H1 (cell line): ENCODE results near the gene CAPZA2. TPM values are rescaled to one million over a fixed set of nuclear protein-coding genes. Genes with fewer than 3 reads are reported as not detected.

Source experiments
- BRCA1 ChIP-seq: IDR thresholded peaks from 2 replicates; pipeline ENCODE4 v1.6.1; 2012; ENCODE audit warnings: low read depth, low read length, improper control_type of control experiment
- CBX8 ChIP-seq: fragments of 300-800, 300-1000 bp; sonication (generic); IDR thresholded peaks from 2 replicates; pipeline ENCODE4 v1.7.1; 2016; ENCODE audit warnings: low read depth, low read length, borderline replicate concordance
- FOSL1 ChIP-seq: IDR thresholded peaks from 2 replicates; pipeline ENCODE4 v1.6.1; 2011; ENCODE audit warnings: mild to moderate bottlenecking, low read depth, low read length, moderate library complexity; ENCODE audit not compliant: insufficient read depth
- GTF2F1 ChIP-seq: IDR thresholded peaks from 2 replicates; pipeline ENCODE4 v1.6.1; 2012; ENCODE audit warnings: low read depth, low read length, improper control_type of control experiment, borderline replicate concordance
- NANOG ChIP-seq: IDR thresholded peaks from 2 replicates; pipeline ENCODE4 v1.6.1; 2011; ENCODE audit warnings: low read length, low read depth, mild to moderate bottlenecking, inconsistent platforms; ENCODE audit not compliant: insufficient read depth, poor library complexity, severe bottlenecking
- YY1 ChIP-seq: IDR thresholded peaks from 2 replicates; pipeline ENCODE4 v1.6.1; 2011; ENCODE audit warnings: low read depth, mild to moderate bottlenecking, low read length
- polyA plus RNA-seq, 7 experiments: library from polyadenylated mRNA; depleted of rRNA in 3 of 7; stranded (reverse) in 5 of 7; unstranded in 2 of 7; fragments of >200 nt in 5 of 7; fragments of 200-250 nt in 2 of 7; gene quantifications; 1 replicate in 5 of 7; 2 replicates in 1 of 7; 4 replicates in 1 of 7; pipeline versions ENCODE4 v1.2.1 to v1.2.3, GENCODE V29; 2011 to 2013; ENCODE audit warnings: missing spikeins in 2 of 7, mixed read lengths in 2 of 7
- total RNA-seq: library from RNA; stranded (reverse); fragmentation: NEBNext Ultra II Directional; extraction: Animal tissue kit (Norgen Biotek cat#: 25700); gene quantifications from 2 replicates; pipeline ENCODE4 v1.2.1, GENCODE V29; 2021
- TF ChIP-seq, protein P1 (sequence below): IDR thresholded peaks from 2 replicates; pipeline ENCODE4 v1.6.1; 2012; ENCODE audit warnings: inconsistent platforms
- TF ChIP-seq, protein P2 (sequence below): fragments of 300-600 bp; sonication (generic); IDR thresholded peaks from 2 replicates; pipeline ENCODE4 v1.7.1; 2012; ENCODE audit warnings: low read length, moderate library complexity, mild to moderate bottlenecking, inconsistent platforms; ENCODE audit not compliant: insufficient replicate concordance

CAPZA2 gene
- total and polyA plus RNA-seq, 2 of the 8 experiments (the other 6 are each of a cell fraction or from before 2014, with no cell fraction given), result 33.2 to 145 TPM

DNA sequence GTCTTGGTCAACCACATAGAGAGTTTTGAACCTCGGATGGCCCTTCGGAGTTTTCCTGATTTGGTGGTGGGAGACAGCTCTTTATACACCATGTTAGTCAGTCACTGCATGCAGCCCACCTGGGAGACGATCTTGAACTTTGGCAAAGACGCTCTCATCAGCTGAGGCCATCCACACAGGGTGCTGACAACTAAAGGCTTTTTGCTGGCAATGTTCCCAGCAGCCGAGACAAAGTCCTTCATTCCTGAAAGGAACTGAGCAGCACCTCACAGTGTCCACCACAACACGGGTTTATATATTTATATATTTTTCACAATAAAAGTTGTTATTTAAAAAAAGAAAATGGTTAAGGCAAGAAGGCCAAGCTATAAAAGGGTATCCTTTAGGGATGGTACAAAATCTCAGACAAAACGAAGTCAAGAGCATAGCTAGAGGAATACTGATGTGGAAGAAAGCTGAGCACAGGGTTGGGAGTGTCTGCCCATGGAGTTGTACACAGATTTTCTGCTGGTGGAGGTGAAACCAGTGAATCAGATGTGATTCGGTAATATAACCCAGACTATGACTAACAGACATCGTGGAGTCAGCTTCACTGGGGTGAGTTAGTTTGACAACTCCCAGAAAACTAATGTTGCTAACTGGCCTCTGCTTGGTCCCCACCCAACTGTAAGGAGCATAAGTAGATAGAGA is 27.4 kb upstream of the CAPZA2 start (continued):
- TF ChIP-seq CBX8, result no peak
- TF ChIP-seq FOSL1, result no peak
- TF ChIP-seq, protein P1, sequence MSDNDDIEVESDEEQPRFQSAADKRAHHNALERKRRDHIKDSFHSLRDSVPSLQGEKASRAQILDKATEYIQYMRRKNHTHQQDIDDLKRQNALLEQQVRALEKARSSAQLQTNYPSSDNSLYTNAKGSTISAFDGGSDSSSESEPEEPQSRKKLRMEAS, result no peak
- TF ChIP-seq, protein P2, sequence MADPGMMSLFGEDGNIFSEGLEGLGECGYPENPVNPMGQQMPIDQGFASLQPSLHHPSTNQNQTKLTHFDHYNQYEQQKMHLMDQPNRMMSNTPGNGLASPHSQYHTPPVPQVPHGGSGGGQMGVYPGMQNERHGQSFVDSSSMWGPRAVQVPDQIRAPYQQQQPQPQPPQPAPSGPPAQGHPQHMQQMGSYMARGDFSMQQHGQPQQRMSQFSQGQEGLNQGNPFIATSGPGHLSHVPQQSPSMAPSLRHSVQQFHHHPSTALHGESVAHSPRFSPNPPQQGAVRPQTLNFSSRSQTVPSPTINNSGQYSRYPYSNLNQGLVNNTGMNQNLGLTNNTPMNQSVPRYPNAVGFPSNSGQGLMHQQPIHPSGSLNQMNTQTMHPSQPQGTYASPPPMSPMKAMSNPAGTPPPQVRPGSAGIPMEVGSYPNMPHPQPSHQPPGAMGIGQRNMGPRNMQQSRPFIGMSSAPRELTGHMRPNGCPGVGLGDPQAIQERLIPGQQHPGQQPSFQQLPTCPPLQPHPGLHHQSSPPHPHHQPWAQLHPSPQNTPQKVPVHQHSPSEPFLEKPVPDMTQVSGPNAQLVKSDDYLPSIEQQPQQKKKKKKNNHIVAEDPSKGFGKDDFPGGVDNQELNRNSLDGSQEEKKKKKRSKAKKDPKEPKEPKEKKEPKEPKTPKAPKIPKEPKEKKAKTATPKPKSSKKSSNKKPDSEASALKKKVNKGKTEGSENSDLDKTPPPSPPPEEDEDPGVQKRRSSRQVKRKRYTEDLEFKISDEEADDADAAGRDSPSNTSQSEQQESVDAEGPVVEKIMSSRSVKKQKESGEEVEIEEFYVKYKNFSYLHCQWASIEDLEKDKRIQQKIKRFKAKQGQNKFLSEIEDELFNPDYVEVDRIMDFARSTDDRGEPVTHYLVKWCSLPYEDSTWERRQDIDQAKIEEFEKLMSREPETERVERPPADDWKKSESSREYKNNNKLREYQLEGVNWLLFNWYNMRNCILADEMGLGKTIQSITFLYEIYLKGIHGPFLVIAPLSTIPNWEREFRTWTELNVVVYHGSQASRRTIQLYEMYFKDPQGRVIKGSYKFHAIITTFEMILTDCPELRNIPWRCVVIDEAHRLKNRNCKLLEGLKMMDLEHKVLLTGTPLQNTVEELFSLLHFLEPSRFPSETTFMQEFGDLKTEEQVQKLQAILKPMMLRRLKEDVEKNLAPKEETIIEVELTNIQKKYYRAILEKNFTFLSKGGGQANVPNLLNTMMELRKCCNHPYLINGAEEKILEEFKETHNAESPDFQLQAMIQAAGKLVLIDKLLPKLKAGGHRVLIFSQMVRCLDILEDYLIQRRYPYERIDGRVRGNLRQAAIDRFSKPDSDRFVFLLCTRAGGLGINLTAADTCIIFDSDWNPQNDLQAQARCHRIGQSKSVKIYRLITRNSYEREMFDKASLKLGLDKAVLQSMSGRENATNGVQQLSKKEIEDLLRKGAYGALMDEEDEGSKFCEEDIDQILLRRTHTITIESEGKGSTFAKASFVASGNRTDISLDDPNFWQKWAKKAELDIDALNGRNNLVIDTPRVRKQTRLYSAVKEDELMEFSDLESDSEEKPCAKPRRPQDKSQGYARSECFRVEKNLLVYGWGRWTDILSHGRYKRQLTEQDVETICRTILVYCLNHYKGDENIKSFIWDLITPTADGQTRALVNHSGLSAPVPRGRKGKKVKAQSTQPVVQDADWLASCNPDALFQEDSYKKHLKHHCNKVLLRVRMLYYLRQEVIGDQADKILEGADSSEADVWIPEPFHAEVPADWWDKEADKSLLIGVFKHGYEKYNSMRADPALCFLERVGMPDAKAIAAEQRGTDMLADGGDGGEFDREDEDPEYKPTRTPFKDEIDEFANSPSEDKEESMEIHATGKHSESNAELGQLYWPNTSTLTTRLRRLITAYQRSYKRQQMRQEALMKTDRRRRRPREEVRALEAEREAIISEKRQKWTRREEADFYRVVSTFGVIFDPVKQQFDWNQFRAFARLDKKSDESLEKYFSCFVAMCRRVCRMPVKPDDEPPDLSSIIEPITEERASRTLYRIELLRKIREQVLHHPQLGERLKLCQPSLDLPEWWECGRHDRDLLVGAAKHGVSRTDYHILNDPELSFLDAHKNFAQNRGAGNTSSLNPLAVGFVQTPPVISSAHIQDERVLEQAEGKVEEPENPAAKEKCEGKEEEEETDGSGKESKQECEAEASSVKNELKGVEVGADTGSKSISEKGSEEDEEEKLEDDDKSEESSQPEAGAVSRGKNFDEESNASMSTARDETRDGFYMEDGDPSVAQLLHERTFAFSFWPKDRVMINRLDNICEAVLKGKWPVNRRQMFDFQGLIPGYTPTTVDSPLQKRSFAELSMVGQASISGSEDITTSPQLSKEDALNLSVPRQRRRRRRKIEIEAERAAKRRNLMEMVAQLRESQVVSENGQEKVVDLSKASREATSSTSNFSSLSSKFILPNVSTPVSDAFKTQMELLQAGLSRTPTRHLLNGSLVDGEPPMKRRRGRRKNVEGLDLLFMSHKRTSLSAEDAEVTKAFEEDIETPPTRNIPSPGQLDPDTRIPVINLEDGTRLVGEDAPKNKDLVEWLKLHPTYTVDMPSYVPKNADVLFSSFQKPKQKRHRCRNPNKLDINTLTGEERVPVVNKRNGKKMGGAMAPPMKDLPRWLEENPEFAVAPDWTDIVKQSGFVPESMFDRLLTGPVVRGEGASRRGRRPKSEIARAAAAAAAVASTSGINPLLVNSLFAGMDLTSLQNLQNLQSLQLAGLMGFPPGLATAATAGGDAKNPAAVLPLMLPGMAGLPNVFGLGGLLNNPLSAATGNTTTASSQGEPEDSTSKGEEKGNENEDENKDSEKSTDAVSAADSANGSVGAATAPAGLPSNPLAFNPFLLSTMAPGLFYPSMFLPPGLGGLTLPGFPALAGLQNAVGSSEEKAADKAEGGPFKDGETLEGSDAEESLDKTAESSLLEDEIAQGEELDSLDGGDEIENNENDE, result no peak
- no peak for TF ChIP-seq NANOG
- no peak for TF ChIP-seq BRCA1
- TF ChIP-seq YY1, result no peak
- no peak for TF ChIP-seq GTF2F1
